HG02840 (cell line): ENCODE measurements around the gene ADI1.
"Not testable (repeated sequence)": the region's sequence is repeated elsewhere in the genome, so short reads cannot be mapped to it uniquely, and the experiment has no call there.

ENCODE experiments used
- ATAC-seq: cut with Tn5 transposase; IDR thresholded peaks from one replicate; pipeline ENCODE4 v1.9.1; 2021; ENCODE audit warnings: mild to moderate bottlenecking, moderate library complexity, moderate number of reproducible peaks; ENCODE audit not compliant: unreplicated experiment, low FRiP score

ADI1 gene

GRCh38 chr2:3496708-3497080, 22.6 kb downstream of the ADI1 start:
- ATAC-seq, result not testable (repeated sequence)

GRCh38 chr2:3494984-3495666, 24.2 kb downstream of the ADI1 start:
- ATAC-seq, result no peak

- no peak for ATAC-seq
These were observed 25.7 kb downstream of the ADI1 start for GRCh38 chr2:3493615-3494007.

- no peak for ATAC-seq
These were observed 26.2 kb downstream of the ADI1 start for GRCh38 chr2:3492951-3493614.

GRCh38 chr2:3492475-3492787, 26.9 kb downstream of the ADI1 start:
- ATAC-seq, result not testable (repeated sequence)

- no peak for ATAC-seq
These were observed 27.4 kb downstream of the ADI1 start for GRCh38 chr2:3491716-3492474.

GRCh38 chr2:3491306-3491705, 28.0 kb downstream of the ADI1 start:
- no peak for ATAC-seq

- ATAC-seq, result no peak
These were observed 28.9 kb downstream of the ADI1 start for GRCh38 chr2:3490191-3491170.

- ATAC-seq, result no peak
These were observed 29.6 kb downstream of the ADI1 start for GRCh38 chr2:3489764-3490115.

GRCh38 chr2:3488855-3489763, 30.2 kb downstream of the ADI1 start:
- no peak for ATAC-seq

GRCh38 chr2:3488061-3488531, 31.2 kb downstream of the ADI1 start:
- no peak for ATAC-seq

GRCh38 chr2:3487432-3487831, 31.9 kb downstream of the ADI1 start:
- ATAC-seq, result no peak

- ATAC-seq, result no peak
These were observed 32.3 kb downstream of the ADI1 start for GRCh38 chr2:3487028-3487425.

- ATAC-seq, result no peak
These were observed 33.0 kb downstream of the ADI1 start for GRCh38 chr2:3486047-3487027.

GRCh38 chr2:3485166-3485565, 34.2 kb downstream of the ADI1 start:
- no peak for ATAC-seq

GRCh38 chr2:3483986-3484960, 35.1 kb downstream of the ADI1 start:
- no peak for ATAC-seq
